NCI-H345 treated with DMSO at 0.1 percent for 48 hours (cell line): ENCODE results near the gene THSD7B.
"Not testable (repeated sequence)": the region's sequence is repeated elsewhere in the genome, so short reads cannot be mapped to it uniquely, and the experiment has no call there.

Experiments
- DNase-seq: peaks from one replicate; lab custom pipeline; 2025; ENCODE audit not compliant: unreplicated experiment; lab: John Stamatoyannopoulos, UW

The THSD7B gene, protein sequence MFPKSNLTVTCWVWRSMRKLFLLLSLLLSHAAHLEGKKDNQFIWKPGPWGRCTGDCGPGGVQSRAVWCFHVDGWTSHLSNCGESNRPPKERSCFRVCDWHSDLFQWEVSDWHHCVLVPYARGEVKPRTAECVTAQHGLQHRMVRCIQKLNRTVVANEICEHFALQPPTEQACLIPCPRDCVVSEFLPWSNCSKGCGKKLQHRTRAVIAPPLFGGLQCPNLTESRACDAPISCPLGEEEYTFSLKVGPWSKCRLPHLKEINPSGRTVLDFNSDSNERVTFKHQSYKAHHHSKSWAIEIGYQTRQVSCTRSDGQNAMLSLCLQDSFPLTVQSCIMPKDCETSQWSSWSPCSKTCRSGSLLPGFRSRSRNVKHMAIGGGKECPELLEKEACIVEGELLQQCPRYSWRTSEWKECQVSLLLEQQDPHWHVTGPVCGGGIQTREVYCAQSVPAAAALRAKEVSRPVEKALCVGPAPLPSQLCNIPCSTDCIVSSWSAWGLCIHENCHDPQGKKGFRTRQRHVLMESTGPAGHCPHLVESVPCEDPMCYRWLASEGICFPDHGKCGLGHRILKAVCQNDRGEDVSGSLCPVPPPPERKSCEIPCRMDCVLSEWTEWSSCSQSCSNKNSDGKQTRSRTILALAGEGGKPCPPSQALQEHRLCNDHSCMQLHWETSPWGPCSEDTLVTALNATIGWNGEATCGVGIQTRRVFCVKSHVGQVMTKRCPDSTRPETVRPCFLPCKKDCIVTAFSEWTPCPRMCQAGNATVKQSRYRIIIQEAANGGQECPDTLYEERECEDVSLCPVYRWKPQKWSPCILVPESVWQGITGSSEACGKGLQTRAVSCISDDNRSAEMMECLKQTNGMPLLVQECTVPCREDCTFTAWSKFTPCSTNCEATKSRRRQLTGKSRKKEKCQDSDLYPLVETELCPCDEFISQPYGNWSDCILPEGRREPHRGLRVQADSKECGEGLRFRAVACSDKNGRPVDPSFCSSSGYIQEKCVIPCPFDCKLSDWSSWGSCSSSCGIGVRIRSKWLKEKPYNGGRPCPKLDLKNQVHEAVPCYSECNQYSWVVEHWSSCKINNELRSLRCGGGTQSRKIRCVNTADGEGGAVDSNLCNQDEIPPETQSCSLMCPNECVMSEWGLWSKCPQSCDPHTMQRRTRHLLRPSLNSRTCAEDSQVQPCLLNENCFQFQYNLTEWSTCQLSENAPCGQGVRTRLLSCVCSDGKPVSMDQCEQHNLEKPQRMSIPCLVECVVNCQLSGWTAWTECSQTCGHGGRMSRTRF (N-terminal part only)

DNA sequence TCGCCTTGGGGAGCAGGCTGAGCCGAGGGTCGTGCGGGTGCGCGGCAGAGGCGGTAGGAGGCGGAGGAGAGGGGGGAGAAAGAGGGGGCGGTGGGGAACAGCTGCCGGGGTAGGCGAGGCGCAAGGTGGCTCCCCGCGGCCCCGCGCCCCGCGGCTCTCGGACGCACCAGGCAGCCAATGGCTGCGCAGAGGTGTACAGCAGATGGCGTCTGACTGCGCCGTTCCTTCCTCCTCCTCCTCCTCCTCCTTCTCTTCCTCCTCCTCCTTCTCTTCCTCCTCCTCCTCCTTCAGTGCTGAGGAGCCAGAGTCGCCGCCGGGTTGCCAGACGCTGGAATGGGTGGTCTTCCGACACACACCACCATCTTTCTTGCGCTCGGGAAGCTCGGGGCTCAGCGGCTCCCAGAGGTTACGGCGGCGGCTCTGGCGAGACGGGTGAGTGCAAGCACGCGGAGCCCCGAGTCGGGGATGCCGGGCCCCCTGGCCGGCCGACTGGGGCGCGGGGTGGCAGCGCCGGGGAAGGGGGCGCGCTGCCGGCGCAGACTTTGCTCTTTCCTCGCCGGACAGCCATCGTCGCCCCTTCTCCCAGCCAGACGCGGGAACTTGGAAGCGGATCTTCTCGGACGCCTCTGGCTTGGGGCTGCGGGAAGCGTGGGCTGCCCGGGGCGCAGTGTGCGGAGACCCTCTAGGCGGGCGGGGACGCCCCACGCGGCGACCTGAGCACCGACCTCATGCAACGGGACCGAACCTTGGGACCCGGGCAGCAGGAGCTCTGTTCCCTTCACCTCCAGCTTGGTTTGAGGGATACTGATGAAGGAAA lies at the start of gene THSD7B:
TSS of gene THSD7B (plus strand) at position 290 of the 817 bp plus-strand sequence. CDS start 116,634 bp downstream, outside the sequence.
- no peak for DNase-seq

DNA sequence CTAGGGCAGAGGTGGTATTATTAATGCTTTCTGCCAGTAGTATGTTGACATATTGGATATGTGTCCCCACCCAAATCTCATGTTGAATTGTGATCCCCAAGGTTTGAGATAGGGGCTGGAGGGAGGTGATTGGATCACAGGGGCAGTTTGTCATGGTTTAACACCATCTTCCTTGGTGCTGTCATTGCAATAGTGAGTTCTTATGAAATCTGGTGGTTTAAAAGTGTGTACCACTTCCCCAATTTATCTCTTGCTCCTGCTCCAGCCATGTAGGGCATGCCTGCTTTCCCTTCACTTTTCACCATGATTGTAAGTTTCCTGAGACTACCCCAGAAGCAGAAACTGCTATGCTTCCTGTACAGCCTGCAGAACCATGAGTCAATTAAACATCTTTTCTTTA lies 47.1 kb upstream of the THSD7B start:
- DNase-seq = no peak

DNA sequence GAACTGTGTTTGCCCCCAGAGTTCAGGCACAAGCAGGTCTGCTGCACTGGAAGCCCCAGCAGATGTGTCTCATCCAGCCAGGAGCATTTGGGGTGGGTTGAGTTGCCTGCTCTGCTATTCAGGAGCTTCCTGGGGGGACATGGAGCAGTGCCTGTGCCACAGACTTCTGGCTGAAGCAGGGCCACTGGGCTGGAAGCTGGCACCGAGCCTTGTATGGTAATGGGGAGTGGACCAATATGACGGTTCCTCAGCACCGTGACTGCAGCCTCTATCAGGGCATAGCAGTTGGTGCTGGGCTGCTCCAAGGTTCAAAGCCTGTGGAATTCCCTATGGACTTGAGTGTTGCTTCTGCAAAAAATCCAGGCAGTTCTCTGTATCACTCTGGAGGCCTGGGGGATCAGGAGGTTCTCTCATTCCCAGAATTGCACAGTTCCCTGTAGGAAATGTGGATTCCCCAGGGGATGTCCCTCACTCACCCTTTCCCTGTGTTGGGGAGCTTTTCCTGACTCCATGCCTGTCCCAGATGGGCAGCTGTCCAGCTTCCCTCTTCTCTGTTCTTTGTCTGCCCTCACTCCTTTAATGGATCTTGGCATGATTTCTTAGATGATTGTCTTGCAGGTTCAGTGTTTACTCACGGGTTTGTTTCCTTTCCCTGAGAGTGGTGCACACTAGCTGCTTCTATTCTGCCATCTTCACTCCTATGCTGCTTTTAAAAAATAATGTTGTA lies 37.2 kb upstream of the THSD7B start:
- DNase-seq = no peak

DNA sequence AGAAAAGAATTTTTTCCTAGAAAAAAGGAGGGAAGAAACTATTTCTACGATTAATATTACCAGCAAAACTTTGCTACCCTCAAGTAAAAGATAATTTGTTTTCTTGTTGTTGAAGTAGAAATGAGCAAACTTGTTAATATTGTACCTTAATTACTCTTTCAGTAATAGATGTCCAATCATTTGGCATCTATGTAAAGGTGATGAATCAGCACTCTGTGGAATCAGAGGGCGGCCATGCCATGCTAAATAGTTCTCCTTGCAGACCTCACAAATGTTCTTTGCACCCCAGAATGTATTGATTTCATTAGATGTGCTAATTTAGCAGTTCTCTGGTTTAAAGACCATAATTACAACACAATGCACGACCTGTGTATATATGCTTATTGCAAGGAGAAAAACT lies 29.1 kb upstream of the THSD7B start:
- no peak for DNase-seq

DNA sequence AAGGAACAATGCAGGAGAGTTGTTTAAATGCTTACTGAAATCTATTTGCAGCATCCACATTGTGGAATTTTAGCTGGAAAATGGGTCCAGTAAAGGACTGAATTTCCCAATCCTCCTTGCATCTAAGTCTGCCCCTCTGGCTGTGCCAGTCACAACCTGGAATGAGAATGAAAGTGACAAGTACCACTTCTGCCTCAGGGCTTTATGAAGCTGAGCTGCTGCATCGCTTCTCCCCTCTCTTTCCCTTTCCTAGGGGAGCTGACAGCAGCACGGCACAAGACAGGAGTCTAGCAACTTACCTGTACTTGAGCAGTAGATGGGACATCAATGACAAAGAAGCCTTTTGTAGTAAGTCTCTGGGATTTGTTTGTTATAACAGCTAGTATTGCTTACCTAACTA lies 27.3 kb upstream of the THSD7B start:
- DNase-seq = no peak

DNA sequence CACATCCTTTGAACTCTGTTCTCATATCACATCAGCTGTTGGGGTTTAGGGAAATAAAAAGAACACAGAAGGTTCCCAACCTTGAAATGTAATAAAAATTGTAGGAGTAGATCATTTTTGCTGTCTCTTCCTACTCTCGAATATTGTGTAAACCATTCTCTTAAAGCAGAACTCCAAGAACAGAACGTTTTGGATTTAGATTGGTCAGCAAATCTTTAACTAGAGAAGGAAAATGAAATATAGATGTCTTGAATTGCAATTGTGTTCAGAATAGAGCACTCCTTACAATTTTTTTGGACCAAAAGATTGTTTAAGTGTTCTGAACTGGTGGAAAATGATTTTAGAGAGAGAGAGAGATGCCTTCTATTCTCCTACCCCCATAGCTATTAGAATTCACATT lies 23.9 kb upstream of the THSD7B start:
- no peak for DNase-seq

DNA sequence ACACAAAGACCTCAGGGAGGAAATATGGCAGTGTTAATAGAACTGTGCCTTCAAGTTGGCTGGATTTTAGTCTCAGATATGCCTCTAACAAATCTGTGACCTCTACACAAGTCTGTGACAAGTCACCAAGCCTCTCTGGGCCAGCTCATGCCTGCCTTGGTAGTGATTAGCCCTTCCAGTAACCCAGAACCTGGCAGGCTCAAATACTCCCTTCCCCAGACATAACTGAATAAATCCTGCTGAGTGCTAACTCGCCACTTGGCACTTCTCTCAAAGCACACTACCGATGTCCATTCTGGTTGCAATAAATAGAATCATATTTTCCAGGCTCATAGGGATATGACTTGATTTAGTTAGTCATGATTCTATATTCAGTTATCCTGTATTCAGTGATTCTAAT lies 15.3 kb upstream of the THSD7B start:
- DNase-seq = no peak

DNA sequence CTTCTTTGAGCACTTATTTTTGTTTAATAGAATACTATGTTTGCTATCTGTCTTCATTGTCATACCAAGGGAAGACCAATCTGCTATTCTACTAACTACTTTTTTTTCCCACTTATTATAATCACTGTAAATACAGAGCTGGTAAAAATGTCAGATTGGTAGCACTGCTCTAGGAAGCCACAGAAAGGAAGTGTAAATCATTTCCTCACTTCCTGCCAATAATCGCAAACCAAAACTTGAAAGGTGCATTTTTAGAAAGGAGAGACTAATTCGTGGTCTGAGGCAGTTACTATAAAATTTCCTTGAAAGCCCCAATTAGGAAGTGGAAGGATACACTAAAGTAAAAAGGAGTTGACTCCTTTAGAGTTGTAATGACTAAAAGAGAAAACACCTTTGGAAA lies 13.9 kb upstream of the THSD7B start:
- no peak for DNase-seq

DNA sequence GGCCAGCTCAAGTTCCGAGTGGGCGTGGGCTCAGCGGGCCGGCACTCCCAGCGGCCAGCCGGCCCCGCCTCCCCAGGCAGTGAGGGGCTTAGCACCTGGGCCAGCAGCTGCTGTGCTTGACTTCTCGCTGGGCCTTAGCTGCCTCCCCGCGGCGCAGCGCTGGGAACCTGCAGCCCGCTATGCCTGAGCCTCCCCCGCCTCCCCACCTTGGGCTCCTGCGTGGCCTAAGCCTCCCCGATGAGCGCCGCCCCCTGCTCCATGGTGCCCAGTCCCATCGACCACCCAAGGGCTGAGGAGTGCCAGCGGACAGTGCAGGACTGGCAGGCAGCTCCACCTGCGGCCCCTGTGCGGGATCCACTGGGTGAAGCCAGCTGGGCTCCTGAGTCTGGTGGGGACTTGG lies 6.8 kb upstream of the THSD7B start:
- DNase-seq = not testable (repeated sequence)

DNA sequence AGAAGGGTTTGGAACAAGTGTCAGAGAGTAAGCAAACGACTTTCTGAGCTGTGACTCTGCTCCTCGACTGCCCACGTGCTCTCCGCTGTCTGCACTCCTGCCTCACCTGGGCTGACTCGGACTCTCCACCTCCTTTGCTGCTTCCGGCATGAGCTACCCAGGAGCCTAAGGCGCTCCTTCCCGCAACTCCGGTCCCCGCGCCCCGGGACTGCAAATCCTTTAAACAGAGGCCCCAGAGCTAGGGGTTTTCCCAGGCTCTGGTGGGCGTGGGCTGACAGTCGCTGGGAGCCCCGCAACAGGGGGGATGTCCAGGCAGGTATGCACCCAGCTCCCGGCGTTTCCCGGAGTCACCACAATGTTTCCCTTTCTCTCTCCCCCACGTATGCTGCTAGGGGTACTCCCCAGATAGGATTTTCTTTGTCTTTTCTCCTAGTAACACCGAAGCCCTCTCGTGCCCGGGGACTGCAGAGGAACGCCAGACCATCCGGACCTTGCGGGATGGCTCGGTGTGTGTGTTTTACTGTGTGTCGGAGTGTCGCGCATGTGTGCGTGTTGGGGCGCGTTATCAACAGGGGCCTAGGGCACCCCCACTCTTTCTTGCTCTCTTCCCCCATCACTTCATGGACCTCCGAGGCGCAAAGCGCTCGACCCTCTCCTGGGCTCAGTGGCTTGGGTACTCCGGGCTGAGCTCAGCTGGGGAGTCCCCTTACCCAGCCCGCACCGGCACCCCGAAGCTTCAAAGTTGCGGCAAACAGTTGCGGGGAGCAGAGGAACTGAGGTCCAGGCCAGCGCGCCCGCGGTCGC lies 691 bp upstream of the THSD7B start:
- DNase-seq = no peak

DNA sequence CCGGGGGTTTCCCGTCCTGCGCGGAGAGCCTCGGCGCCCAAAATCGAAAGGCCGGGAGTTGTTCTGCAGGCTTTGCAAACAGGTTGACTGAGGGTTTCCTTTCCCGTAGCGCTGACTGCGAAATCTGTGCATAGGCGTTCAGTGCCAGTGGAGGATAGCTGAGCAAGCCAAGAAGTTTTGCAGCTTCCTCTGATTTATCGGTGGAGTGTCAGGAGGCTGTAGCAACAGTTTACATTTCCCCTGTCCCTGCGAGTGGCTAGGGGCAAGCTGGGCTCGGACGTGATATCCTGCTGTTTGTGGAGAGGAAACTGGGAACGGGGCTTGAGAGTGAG lies 694 bp downstream of the THSD7B start:
- no peak for DNase-seq

DNA sequence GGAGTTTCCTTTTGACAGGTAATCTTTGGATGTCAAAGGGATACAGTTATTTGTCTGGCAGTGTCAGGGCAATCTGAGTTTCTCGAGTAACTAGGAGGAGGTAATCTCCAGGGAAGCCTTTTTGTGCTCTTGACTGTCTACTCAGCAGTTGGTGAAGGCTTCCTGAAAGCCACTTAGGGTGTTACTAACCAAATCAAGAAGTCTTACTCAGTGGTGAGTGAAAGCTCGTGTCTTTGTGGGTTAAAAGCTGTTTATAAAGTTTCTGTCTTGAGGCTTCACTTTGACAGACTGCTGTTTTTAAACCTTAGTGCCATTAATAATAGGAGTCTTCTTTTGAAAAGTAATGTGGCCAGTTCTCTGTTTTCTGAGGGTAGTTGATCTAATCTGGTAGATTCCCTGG lies 1.7 kb downstream of the THSD7B start:
- no peak for DNase-seq

DNA sequence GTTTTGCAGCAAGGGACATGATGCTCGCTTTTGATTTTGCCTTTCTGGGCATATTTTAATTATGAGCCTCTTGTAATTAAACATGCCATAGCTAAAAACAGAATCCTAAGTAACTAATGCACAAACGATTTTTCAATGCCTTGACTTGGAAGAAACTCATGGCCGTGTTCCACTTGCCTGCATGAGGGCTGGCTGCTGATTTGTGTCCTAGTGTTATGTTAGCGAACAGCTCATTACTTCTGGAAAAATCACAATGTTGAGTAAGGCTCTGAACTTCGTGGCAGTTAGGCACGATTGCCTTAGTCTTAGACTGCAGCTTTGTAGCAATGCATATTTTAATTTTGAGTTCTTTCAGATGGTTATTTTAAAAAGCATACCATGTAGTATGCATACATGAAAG lies 4.5 kb downstream of the THSD7B start:
- no peak for DNase-seq

DNA sequence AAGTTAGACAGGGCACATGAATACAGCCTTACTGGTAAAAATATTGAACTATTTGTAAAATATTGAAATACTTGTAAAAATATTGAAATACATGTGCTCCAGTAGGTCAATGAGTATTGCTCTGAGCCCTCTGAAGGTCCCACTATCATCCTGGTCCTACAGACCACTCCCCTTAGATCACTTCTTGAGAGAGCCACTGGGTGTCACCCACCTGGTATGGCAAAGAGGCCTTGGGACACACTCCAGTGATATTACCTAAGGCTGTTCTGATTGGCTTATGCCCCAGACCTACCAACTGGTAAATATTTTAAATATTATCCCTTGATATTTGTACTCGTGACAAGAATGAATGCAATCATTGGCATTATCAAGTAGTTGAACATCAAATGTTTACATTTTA lies 5.0 kb downstream of the THSD7B start:
- no peak for DNase-seq

DNA sequence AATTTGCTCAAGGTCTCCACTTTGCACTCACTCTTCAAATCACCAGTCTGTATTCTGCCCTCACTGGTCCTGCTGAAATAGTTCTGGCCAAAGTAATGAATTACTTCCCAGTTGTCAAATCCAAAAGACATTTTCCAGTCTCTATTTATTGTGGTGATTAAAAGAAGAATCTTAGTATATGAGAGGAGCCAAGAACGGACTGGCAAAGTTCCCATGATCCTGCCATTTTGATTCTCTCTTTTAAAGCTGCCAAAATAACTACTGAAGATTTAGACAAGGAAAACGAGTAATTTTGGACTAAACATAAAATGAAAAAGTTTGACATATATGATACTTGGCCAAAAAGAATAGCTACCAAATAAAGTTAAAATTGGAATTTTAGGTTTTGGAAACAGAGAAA lies 12.0 kb downstream of the THSD7B start:
- DNase-seq = no peak

DNA sequence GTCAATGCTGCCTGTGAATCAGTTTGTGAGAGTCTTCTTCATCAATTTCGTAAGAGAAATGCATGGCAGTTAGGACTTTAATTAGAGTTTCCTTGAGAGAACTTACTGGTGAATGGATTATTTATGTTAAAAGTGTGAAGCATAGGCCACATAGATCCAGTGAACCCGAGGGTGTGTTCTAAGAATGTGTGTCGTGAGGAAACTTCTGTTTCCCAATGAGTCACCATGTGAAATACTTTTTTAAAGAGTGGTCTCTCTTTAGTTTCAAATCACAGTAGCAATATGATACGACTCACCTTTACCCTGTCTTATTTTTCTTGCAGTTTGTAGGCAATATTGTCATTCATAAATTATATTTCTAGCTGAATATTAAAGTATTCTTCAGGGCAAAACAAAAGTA lies 18.5 kb downstream of the THSD7B start:
- DNase-seq = no peak

DNA sequence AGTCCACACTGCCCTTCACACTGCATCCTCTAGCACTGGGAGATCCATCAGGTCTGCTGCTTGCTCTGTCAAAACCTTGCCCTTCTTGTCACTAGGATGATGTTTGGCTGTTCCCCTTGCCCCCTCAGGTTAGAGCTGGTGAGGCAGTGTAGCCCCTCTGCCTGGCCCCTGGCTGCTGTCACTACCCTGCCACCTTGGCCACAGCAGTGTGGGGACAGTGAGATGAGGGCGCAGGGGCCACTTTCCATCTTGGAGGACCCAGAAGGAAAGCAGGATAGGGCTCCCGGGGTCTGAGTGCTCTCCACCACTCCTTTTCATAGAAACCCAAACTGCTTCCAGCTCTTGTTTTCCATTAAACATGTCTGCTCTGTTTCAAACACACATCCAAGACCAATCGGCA lies 19.9 kb downstream of the THSD7B start:
- no peak for DNase-seq

DNA sequence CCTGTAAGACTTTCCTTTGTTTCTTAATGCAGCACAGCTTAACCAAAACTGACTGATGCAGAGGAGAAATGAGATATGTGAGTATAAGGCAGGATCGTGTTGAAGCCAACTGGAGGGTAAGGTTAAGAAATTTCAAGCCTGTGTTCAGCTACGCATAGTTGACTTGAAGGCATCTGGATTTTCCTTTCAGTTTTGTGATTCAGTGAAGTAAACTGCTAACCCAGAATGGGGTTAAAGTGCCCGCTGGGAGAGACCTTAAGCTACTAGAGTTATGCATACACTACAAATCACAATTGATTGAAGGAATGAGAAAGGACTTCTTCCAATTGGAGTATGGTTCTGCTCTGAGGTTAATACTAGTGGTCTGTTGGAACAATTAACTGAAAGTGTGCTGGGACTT lies 22.6 kb downstream of the THSD7B start:
- no peak for DNase-seq

DNA sequence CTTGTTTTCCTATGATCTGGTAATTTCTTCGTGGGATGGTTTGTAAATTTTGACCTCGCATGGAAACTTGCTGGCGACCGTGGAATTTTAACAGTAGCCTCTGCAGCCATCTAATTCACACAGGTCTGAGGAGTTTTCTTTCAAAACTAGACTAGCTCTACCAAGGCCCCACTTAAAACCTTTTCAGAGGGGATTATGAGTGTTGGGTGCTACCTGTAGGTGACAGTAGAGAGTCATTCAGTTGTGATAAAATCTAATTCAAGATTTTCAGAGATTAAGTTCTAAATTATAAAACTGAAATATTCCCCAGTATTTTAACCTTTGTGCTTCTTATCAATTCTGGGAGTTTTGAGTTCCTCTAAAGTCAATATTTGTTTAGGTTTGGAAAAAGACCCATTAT lies 31.0 kb downstream of the THSD7B start:
- no peak for DNase-seq
